Measurements from ENCODE around the gene TADA2B. TPM values are rescaled to one million over a fixed set of nuclear protein-coding genes. Genes with fewer than 3 reads are reported as not detected.

The TADA2B gene
- polyA plus RNA-seq, 3 donors: 2.0 to 10.2 (median 2.6) TPM

DNA sequence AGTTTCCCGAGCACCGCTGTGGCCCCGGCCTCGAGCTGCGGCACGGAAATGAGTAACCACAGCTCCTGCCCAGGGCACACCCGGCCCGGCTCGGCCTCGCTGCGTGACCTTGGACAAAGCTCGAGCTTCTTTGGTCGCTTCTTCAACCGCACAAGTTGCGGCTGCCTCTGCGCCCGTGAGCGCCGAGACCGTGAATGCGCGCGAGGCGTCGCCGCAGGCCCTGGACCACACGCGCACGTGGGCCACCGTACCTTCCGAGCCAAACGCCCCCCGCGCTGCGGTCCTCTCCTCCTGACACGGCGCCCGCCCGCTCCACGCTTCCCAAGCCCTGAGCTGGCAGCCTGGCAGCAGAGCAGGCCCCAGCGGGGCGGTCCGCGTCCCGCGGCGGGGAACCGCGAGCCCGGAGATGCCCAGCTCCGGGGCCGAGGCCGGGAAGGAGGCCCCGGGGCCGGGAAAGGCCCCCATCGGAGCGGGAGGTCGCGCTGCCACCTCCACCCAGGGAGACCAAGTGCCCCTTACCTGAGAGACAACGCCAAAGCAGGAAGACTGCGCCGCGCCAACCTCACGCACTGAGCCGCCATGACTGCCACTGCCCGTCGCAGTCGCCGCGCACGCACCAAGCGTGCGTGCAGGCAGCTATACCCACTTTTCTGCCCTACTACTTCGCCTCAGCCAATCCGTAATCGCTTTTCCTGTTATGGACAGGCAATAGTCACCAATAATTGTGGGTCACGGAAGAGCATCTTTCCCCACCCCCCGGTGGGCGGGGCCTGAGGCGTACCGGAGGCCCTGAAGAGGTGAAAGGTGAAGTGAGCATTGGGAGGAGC lies 24.5 kb downstream of the TADA2B start, which contains the start of gene GRPEL1:
GRPEL1 (minus strand) TSS at position 613 of the 827 bp plus-strand sequence; CDS start at position 581, 32 bp downstream.
- Histone ChIP-seq H2AFZ (ENCODE audit: insufficient read depth, low read depth, low read length, poor library complexity, severe bottlenecking) (peak within 1 kb of the TSS; percentile 95), H3K9me3 (replicated peaks in 1 of 2; ENCODE audit: control insufficient read depth in 1 of 2, insufficient read depth in 1 of 2, low read length in 2 of 2) (no peaks in the 10 kb centered on the region), H3K27me3 (ENCODE audit: control insufficient read depth in 2 of 2, insufficient read depth in 2 of 2, low read length in 2 of 2) (peaks cover 0 to 18% of the 10 kb centered on the region in 2 donors), H3K4me2 (replicated peaks; ENCODE audit: extremely low read depth, low read length, poor library complexity, severe bottlenecking) (peak within 1 kb of the TSS; percentile 88), H3K79me2 (ENCODE audit: insufficient read depth, low read length) (peaks cover 52% of the 10 kb centered on the region), H3K27ac (ENCODE audit: low read depth in 1 of 2, low read length in 2 of 2) (peak within 1 kb of the TSS; percentile 83 to 94), H3K36me3 (replicated peaks in 1 of 2; ENCODE audit: control insufficient read depth in 1 of 2, insufficient read depth in 2 of 2, low read length in 2 of 2) (peaks cover 17 to 22% of the 10 kb centered on the region in 2 donors), H3K4me1 (ENCODE audit: control insufficient read depth in 1 of 2, insufficient read depth in 2 of 2, low read length in 2 of 2) (peaks cover 37 to 46% of the 10 kb centered on the region in 2 donors), H4K20me1 (ENCODE audit: insufficient read depth, low read length) (peaks cover 47% of the 10 kb centered on the region), H3K4me3 (replicated peaks in 1 of 3; ENCODE audit: low read depth in 2 of 3, low read length in 3 of 3) (peak within 1 kb of the TSS; percentile 70 to 83 (median 79)), H3K9ac (ENCODE audit: insufficient read depth, low read length, poor library complexity, severe bottlenecking) (peak within 1 kb of the TSS; percentile 97)
- WGBS (ENCODE audit: insufficient coverage): under 1% methylated on average over 74 of the region's 81 CpGs
- Mint-ChIP-seq H3K27me3 (ENCODE audit: low read depth in 3 of 3) (peaks cover 12 to 24% (median 20%) of the 10 kb centered on the region in 3 donors), H3K4me1 (peaks cover 39% of the 10 kb centered on the region), H3K27ac (peak within 1 kb of the TSS; percentile 90 to 98 (median 96)), H3K36me3 (peaks cover 22 to 28% of the 10 kb centered on the region in 2 donors), H3K4me3 (peak within 1 kb of the TSS; percentile 91 to 98), H3K9me3 (no peaks in the 10 kb centered on the region)
- peak; percentile 99 to 100 (median 100) for DNase-seq
- TF ChIP-seq, protein P1, sequence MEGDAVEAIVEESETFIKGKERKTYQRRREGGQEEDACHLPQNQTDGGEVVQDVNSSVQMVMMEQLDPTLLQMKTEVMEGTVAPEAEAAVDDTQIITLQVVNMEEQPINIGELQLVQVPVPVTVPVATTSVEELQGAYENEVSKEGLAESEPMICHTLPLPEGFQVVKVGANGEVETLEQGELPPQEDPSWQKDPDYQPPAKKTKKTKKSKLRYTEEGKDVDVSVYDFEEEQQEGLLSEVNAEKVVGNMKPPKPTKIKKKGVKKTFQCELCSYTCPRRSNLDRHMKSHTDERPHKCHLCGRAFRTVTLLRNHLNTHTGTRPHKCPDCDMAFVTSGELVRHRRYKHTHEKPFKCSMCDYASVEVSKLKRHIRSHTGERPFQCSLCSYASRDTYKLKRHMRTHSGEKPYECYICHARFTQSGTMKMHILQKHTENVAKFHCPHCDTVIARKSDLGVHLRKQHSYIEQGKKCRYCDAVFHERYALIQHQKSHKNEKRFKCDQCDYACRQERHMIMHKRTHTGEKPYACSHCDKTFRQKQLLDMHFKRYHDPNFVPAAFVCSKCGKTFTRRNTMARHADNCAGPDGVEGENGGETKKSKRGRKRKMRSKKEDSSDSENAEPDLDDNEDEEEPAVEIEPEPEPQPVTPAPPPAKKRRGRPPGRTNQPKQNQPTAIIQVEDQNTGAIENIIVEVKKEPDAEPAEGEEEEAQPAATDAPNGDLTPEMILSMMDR (IDR thresholded peaks at IDR 0.05): no peak
- intact Hi-C loops (cut with micrococcal nuclease): loop anchor here (1.0 to 10.0 kb wide), 4 partner anchors 25 to 283 kb away; partner anchors contain the start of gene KIAA0232 (in 1 of the 2)

- peaks cover 39% of the 10 kb centered on the region for H3K4me1 Mint-ChIP-seq
- peaks cover 15 to 21% of the 10 kb centered on the region in 2 donors for H3K36me3 Mint-ChIP-seq
- peak overlapping the region; percentile 90 to 96 (median 90) for H3K27ac Mint-ChIP-seq
- H3K36me3 ChIP-seq (replicated peaks in 1 of 2; ENCODE audit: control insufficient read depth in 1 of 2, insufficient read depth in 2 of 2, low read length in 2 of 2): peaks cover 11 to 15% of the 10 kb centered on the region in 2 donors
- H3K4me2 ChIP-seq (replicated peaks; ENCODE audit: extremely low read depth, low read length, poor library complexity, severe bottlenecking): peak overlapping the region; percentile 88
- peaks cover 40% of the 10 kb centered on the region for H4K20me1 ChIP-seq (ENCODE audit: insufficient read depth, low read length)
- H2AFZ ChIP-seq (ENCODE audit: insufficient read depth, low read depth, low read length, poor library complexity, severe bottlenecking): peak overlapping the region; percentile 95
- H3K4me3 Mint-ChIP-seq: peak overlapping the region; percentile 91 to 98
- no peak for DNase-seq
- H3K27me3 ChIP-seq (ENCODE audit: control insufficient read depth in 2 of 2, insufficient read depth in 2 of 2, low read length in 2 of 2): peaks cover 0 to 18% of the 10 kb centered on the region in 2 donors
- WGBS (ENCODE audit: insufficient coverage): under 1% methylated on average over 44 of the region's 50 CpGs
- H3K27ac ChIP-seq (ENCODE audit: low read depth in 1 of 2, low read length in 2 of 2): peak overlapping the region; percentile 58 to 66
- H3K79me2 ChIP-seq (ENCODE audit: insufficient read depth, low read length): peaks cover 45% of the 10 kb centered on the region
- peaks cover 37 to 46% of the 10 kb centered on the region in 2 donors for H3K4me1 ChIP-seq (ENCODE audit: control insufficient read depth in 1 of 2, insufficient read depth in 2 of 2, low read length in 2 of 2)
- intact Hi-C loops (cut with micrococcal nuclease): loop anchor here (1.0 to 10.0 kb wide), 4 partner anchors 26 to 284 kb away; partner anchors contain the start of gene KIAA0232 (in 1 of the 2)
- TF ChIP-seq, protein P1 (IDR thresholded peaks at IDR 0.05): no peak
- peaks cover 13 to 27% (median 23%) of the 10 kb centered on the region in 3 donors for H3K27me3 Mint-ChIP-seq (ENCODE audit: low read depth in 3 of 3)
- H3K4me3 ChIP-seq (replicated peaks in 1 of 3; ENCODE audit: low read depth in 2 of 3, low read length in 3 of 3): peak overlapping the region; percentile 58 to 83 (median 70)
- peak overlapping the region; percentile 53 for H3K9ac ChIP-seq (ENCODE audit: insufficient read depth, low read length, poor library complexity, severe bottlenecking)
- H3K9me3 ChIP-seq (replicated peaks in 1 of 2; ENCODE audit: control insufficient read depth in 1 of 2, insufficient read depth in 1 of 2, low read length in 2 of 2): no peaks in the 10 kb centered on the region
- H3K9me3 Mint-ChIP-seq: no peaks in the 10 kb centered on the region
Observed at GRCh38 chr4:7068279-7068842, 25.2 kb downstream of the TADA2B start.
